Suppressor macrophage treated with lipopolysaccharide for 1 hour (primary cell): ENCODE measurements around the gene ARMC12.

Experiments
- DNase-seq, 3 donors: peaks; one replicate each; pipeline ENCODE4 v3.0.0-alpha.2; 2020 to 2022

ARMC12 gene

DNA sequence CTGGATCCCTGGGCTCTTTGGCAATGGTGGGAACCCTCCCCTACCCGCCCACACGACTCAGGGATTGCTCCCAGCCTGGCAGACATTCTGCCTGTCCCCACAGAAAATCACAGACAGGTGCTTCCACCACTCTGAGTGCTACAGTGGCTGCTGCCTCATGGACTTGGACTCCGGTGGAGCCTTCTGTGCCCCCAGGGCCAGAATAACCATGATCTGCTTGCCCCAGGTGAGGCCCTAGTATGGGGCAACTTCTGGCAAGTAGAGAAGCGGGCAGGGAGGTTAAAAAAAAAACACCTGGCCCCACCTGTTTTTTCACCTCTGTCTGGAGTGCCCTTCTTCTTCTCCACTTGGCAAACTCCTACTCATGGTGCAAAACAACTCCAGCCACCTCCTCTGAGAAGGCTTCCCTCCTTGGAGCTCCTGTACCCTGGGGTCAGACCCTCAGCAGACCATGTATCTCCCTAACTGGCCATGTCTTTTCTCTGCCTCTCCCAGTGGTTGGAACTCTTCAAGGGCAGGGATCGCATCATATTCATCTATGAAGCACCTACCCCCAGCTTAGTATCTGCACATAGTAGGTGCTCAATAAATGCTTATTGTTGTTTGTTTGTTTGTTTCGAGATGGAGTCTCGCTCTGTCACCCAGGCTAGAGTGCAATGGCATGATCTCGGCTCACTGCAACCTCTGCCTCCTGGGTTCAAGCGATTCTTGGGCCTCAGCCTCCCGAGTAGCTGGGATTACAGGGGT is 40.7 kb downstream of the ARMC12 start:
- DNase-seq: no peak

DNA sequence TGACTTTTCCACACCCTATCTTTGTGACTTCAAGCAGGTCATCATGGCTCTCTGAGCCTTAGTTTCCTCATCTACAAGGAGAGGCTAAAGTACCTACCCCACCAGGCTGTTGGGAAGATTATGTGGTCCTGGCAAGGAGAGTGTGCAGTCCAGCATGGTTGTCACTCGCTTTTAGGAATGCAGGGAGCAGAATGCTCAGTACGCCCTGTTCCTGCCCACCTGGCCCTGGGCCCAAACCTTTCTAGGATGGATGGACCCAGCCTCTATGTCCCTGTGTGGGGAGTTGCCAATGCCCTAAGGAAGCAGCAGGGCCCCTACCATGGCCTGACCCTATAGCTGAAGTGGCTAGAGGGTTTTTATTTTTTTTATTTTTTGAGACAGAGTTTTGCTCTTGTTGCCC is 41.6 kb downstream of the ARMC12 start:
- DNase-seq: no peak

GRCh38 chr6:35780719-35781118 is 43.9 kb downstream of the ARMC12 start, which contains the start of gene CLPSL1:
Gene CLPSL1 (plus strand): TSS chr6:35781019. CDS start chr6:35781111, 92 bp downstream.
- DNase-seq: no peak

- no peak for DNase-seq
Observed at GRCh38 chr6:35781290-35781689, 44.5 kb downstream of the ARMC12 start.

DNA sequence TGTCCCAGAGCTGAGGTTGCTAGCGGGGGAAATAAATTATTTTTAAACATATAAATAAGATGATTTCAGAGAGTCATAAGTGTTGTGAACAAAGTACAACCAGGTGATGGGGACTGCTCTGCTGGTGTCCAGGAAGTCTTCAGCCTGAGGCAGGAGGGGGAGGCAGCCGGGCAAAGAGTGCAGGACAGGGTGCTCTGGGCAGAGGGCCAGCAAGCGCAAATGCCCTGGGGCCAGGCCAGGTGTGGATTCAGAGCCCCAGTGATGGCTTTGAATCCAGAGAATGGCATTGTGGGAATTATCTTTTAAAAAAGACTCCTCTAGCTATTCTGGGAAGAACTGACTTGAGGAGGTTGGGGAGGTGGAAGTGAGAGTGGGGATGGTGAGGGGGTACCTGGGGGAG is 45.6 kb downstream of the ARMC12 start:
- no peak for DNase-seq

DNA sequence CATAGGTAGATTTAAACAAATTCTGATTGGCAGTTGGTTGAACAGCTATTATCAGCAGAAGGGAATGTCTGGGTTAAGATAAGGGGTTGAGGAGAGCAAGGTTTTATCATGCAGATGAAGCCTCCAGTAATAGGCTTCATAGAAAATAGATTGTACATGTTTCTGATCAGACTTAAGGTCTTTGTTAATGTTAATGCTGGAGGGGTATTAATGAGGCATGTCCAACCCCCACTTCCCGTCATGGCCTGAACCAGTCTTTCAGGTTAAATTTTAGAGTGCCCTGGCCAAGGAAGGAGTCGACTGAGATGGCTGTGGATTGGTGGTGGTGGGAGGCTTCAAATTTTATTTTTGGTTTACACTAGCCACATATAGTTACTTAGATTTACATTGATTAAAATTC is 47.4 kb downstream of the ARMC12 start:
- no peak for DNase-seq

DNA sequence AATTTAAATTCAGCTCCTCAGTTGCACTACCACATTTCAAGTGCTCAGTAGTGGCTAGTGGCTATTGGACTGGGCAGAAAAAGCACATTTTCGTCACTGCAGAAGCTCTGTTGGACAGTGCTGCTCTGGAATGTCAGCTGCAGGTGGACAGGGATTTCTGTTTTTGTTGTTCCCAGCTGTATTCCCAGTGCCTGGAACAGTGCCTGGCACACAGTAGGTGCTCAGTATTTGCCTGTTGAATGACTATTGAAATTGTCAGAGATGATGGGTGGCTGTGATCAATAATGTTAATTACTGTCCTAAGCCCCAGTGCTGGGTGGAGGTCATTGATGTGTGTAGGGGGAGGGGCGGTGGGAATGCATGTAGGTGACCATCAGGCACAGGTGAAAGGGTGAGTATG is 49.4 kb downstream of the ARMC12 start:
- DNase-seq: no peak

GRCh38 chr6:35786810-35787209 is 50.0 kb downstream of the ARMC12 start:
- no peak for DNase-seq

DNA sequence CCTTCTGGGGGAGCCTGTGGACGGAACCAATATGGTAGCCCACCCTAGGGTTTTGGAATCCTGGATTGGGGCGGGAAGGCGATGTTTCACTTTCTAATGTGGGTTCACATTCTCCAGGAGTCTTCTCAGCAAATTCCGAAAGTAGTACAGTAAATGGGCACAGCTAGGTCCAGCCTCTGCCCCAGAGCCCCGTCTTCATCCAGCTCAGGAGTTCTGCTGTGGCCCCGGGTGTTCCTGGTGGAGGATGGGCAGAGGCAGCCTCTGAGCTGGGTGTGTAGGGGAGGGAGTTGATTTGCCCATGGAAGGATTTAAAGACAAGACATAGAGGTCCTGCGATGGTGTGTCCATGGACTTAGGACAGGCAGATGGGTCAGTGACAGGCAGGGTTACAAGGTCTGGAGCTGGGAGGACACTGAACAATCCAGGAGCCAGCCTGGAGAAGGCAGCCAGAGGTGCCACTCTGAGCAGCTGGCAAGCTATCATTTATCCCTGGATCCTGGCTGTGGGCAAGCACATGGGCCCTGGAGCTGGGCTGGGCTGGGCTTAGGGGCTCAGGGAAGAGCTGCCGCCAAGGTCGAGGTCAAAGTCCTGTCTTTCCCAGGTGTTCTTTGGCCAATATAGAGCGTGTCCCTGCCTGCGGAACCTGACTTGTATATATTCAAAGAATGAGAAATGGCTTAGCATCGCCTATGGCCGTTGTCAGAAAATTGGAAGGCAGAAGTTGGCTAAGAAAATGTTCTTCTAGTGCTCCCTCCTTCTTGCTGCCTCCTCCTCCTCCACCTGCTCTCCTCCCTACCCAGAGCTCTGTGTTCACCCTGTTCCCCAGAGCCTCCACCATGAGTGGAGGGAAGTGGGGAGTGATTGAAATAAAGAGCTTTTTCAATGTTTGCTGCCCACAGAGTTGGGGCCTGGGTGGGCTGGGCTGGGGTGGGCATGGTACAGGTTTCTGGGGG is 50.7 kb downstream of the ARMC12 start:
- DNase-seq: no peak

DNA sequence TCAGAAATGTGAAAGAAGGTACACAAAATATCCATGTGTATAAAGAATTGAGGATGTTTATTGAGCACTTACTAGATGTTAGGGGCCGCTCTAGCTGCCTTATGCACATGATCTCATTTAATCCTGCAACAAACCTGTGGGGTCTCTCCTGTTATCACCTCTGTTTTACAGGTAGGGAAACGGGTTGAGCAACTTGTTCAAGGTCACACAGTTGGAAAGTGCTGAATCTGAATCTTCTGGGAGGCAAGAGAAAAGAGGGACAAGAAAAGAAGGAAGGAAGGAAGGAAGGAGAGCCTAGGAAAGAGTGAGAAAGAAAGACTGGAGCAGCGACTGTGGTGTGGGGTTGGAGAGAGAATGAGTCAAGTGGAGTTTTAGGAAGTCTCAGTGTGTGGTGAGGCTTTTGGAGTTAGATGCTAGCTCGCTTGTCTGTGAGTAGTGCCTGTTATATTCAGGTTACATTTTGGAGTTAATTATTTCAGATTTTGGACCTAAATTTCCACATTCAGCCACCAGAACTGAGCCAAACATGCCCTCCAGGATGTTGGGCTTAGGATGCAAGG is 51.7 kb downstream of the ARMC12 start:
- no peak for DNase-seq

- DNase-seq: no peak
Observed at GRCh38 chr6:35790683-35791082, 53.9 kb downstream of the ARMC12 start.

GRCh38 chr6:35794536-35795452 is 58.0 kb downstream of the ARMC12 start:
- no peak for DNase-seq

- no peak for DNase-seq
Observed at GRCh38 chr6:35795453-35796071, 58.7 kb downstream of the ARMC12 start.

GRCh38 chr6:35796236-35796635 is 59.4 kb downstream of the ARMC12 start:
- no peak for DNase-seq

- no peak for DNase-seq
Observed at GRCh38 chr6:35797837-35798526, 61.1 kb downstream of the ARMC12 start.
